ENCODE measurements around the gene UXS1.

- TF ChIP-seq EZH2phosphoT487 (IDR thresholded peaks at IDR 0.05) (no peak), EZH2 (IDR thresholded peaks at IDR 0.05) (no peak)
- TF ChIP-seq, protein P1, sequence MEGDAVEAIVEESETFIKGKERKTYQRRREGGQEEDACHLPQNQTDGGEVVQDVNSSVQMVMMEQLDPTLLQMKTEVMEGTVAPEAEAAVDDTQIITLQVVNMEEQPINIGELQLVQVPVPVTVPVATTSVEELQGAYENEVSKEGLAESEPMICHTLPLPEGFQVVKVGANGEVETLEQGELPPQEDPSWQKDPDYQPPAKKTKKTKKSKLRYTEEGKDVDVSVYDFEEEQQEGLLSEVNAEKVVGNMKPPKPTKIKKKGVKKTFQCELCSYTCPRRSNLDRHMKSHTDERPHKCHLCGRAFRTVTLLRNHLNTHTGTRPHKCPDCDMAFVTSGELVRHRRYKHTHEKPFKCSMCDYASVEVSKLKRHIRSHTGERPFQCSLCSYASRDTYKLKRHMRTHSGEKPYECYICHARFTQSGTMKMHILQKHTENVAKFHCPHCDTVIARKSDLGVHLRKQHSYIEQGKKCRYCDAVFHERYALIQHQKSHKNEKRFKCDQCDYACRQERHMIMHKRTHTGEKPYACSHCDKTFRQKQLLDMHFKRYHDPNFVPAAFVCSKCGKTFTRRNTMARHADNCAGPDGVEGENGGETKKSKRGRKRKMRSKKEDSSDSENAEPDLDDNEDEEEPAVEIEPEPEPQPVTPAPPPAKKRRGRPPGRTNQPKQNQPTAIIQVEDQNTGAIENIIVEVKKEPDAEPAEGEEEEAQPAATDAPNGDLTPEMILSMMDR (IDR thresholded peaks at IDR 0.05) = no peak
Observed at GRCh38 chr2:106058469-106059137, 135.5 kb downstream of the UXS1 start.

Measured in neural progenitor cell (in vitro differentiated cells).